Activated CD8-positive, alpha-beta memory T cell treated with anti-CD3 and anti-CD28 coated beads for 24 hours (primary cell): ENCODE data around the gene ARL6IP4.

Source experiments
- DNase-seq: peaks from one replicate; pipeline ENCODE4 v3.0.0-alpha.2; 2020

ARL6IP4 gene

DNA sequence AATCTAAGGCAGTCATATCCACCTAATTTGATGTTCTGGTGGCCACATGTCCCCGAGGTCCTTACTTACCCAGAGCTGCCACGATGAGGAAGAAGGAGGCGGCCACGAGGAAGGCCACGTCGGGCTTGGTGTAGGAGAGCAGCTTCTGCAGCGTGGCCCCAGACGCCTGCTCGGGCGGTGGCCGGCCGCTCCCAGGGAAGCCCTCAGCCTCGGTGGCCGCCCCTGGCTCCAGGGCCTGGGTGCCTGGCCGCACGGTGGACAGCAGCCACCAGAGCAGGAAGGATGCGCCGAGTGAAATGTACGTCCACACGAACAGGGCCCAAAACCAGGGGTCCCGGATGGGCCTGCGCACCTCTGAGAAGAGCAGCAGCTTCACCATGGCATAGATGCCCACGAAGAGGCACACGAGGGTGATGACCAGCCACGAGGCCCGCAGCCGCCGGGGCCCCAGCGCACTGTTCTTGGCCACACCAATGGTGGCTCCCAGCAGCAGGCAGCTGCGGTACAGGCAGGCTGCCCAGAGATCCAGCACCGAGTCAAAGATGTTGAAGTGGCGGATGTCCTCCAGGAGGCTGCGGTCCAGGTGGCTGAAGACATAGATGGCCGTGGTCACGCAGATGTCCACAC lies 20.8 kb upstream of the ARL6IP4 start:
- DNase-seq = no peak

DNA sequence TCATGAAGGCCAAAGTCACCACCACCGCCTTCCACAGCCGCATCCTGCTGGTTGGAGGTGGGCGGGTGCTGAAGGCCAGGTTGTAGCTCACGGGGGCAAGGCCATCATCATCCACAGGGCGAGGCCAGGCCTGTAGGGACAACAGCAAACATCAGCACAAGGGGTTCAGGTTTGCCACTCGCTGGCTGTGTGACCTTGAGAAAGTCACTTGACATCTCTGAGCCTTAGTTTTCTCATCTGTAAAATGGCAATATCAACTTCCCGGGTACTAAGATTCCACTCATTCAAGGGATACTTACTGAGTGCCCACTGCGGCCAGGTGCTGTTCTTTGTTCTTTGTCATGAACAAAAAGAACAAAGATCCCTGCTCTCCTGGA lies 20.3 kb upstream of the ARL6IP4 start:
- no peak for DNase-seq

DNA sequence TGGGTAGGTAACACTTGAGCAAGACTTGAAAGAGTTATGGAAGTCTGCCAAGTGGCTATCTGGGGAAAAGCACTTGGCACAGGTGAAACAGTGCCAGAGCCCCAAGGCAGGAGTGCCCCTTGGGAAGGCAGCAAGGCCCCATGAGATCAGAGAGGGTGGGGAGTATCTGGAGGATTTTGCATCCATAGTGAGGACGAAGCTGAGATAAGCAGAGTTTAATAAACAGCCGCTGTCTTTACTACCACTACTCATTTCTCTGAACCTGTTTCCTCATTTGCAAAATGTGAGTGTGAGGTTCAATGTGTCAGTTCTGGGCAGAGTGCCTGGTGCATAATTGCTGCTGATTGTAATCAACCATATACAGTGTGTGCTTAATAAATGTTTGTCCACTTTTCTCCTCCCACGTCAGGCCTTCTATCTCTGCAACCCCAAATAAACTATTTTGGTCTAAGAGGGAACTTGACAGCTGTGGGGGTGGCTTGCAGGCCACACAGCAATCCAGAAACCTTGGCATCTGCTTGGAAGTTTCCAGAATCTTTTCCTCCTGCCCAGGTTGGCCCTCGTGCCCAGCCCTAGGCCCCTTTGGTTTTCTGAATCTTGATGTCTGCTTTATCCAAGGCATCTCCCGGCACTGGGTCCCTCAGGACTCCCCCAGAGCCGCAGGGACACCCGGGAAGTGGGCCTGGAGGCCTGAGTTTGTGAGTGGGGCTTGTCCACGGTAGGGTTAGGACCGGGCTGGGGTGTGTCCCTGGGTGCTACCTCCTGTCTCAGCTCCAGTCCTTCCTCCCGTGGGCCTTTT lies 18.8 kb upstream of the ARL6IP4 start:
- no peak for DNase-seq

GRCh38 chr12:122963941-122964265 lies 16.6 kb upstream of the ARL6IP4 start:
- no peak for DNase-seq

DNA sequence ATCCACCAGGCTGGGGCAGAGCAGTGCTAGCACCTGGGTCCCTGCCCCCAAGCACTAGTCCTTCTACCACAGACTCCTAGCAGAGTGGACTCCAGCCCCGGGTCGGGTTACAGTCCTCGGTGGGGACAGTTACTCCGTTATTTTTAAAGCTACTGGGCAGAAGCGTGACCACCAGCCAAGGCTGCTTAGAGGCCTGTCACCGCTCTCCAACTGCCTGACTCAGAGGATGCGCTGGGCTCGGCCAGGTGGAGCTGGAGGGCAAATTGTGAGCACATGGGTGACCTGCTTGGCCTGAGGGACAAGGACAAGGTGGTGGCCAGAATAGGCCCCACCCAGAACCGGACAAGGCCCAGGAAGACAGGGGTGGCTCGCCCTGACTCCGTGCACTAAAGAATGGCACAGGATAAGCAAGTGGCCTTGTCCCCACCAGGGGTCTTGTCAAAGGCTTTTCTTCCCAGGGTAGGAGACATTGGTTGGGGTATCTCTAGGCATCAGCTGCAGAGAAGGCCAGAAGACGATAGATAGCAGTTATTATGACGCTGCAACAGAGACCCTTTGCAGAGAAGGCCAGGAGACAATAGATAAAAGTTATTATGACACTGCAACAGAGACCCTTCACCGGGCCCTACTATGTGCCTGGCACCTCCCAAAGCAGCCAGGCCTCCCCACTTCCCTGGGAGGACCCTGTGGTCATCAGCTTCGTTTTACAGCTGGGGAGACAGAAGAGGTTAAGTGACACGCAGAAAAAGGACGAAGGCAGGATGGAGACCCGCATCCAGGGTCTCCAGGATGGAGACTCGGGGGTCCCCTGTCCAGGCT lies 15.8 kb upstream of the ARL6IP4 start:
- no peak for DNase-seq

DNA sequence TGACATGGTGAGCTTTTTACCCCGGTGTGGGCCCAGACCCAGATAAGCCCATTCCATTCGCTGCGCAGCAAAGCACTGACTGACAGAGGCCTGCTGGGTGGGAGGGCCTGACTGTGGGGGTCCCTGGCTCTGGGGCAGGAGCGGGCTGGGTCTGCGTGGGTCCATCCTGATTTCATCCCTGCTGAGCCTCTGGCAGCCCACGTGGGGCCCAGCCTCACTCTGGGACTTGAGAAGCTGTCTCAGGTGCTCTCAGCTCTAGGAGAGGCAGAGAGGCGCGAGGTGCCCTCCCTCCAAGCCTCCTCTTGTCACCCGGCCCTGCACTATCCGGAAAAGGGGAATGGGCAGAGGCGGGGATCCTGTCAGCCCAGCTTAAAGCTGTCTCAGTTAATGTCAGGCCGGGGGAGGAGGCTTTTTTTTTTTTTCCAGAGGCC lies 15.1 kb upstream of the ARL6IP4 start:
- no peak for DNase-seq

GRCh38 chr12:122965851-122966742 lies 14.4 kb upstream of the ARL6IP4 start, which contains the start of gene ABCB9:
Gene ABCB9 (minus strand): TSS chr12:122966463. CDS start chr12:122960235, 6,228 bp downstream.
- DNase-seq = peak; percentile 97

DNA sequence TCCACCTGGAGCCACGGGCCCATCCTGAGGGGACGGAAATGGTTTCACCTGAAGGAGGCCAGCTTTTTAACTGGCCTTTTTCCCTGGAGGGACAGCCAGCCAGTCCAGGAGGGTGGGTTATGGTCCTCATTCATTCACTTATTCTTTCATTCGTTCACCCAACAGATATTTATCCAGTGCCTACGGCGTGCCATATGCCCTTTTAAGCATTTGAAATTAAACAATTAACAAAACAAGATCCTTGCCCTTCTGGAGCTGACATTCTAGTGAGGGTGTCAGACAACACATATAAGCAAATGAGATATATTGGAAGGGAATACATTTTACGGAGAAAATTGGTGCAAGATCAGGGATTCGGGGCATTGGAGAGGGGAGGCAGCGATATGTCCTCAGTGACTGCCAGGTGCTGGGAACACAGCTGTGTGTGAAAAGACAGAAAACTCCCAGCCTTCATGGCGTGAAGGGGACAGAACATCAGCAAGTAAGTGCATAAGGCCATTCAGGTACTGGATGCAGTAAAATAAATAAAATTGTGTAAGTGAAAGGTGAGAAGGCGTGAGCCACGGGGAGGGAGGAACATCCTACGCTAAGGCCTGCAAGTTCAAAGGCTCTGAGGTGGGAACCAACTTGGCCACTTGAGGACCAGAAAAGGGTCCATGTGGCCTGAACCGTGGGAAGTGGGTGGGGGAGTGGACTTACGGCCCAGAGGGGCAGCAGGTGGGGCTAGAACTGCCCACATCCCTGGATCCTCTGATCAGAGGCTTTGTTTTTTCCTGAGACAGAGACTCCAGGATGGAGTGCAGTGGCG lies 13.5 kb upstream of the ARL6IP4 start:
- no peak for DNase-seq

GRCh38 chr12:122968104-122968503 lies 12.4 kb upstream of the ARL6IP4 start:
- DNase-seq = no peak

DNA sequence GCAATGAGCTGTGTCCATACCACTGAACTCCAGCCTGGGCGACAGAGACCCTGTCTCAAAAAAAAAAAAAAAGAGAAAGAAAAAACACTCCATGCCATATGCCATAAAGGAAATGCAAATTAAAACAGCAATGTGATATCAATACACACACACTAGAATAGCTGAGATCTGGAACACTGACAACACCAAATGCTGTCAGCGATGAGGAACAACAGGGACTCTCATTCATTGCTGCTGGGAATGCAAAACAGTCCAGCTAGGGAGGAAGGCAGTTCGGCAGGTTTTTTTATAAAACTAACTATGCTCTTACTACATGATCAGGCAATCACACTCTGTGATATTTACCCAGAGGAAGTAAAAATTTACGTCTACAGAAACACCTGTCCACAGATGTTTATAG lies 10.8 kb upstream of the ARL6IP4 start:
- no peak for DNase-seq

GRCh38 chr12:122974274-122974891 lies 6.1 kb upstream of the ARL6IP4 start:
- DNase-seq = peak; percentile 100

GRCh38 chr12:122974892-122975789 lies 5.3 kb upstream of the ARL6IP4 start, which contains the start of gene OGFOD2:
Gene OGFOD2 (plus strand): TSS chr12:122975244. CDS start chr12:122975252, 8 bp downstream.
- peak; percentile 96 for DNase-seq

DNA sequence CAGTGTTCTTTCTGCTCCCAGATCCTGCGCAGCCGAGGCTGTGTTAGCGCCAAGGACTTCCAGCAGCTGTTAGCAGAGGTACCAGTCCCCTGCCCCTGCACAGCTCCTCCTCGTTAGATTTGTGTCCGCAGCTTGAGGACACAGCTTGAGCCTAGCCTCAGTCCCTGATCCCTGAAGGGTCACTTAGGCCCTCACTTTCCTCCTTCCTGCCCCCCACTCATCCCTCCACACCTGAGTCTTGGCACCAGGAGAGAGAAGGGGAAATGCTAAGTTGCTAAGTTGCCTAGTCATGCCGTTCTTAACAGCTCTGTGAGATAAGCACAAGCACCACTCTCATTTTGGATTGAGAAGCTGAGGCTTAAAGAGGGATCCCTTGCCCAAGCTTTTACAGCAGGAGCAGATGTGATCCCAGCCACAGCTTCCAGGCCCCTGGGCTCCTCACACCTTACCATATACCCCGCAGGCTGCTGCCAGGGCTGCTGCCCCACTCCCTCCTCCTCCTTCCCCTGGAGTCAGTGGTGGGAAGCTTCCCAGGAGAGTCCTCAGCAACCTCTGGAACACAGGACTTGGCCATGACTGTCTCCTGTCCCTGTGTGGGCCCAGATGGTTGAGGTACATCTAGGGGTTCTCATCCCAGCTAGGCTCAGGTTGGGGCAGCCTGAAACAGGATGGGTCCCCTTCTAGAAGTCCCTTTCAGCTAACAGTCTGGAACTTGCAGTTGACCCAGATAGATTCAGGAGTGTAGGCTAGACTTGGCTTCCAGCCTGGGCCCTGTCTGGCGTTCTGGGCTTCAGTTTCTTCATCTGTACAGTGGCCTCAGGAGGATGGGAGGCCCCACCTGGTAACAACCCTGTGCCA lies 4.5 kb upstream of the ARL6IP4 start:
- DNase-seq = no peak

GRCh38 chr12:122976648-122976975 lies 3.9 kb upstream of the ARL6IP4 start:
- DNase-seq = no peak

DNA sequence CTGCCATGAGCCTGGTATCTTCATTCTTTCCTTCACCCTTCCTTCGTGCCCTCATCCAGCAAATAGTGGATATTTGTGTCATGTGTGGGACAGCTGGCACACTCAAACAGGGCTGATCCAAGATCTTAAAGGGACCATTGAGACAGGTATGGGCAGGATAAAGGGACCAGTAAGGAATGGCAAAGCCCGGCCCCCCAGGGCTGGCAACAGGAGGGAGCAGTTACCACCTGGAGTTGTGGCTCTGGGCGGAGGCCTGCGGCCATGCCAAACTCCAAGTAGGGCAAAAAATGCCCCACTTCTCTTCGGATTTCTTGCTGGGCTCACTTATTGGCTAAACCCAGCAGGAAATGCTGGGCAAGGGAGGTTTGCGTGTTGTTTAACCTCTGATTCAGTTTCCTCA lies 3.3 kb upstream of the ARL6IP4 start:
- DNase-seq = no peak

- DNase-seq = no peak
Measured at GRCh38 chr12:122977655-122978392, 2.7 kb upstream of the ARL6IP4 start.

GRCh38 chr12:122978507-122978955 lies 1.9 kb upstream of the ARL6IP4 start:
- no peak for DNase-seq
